IMR-90 (cell line): ENCODE results near the gene ITSN1. TPM values are rescaled to one million over a fixed set of nuclear protein-coding genes. Genes with fewer than 3 reads are reported as not detected.

ENCODE experiments used
- ATAC-seq: fragments of 200-7000 bp; cut with Tn5 transposase; 2 replicates; pipeline ENCODE4 v1.9.1; 2020; ENCODE audit warnings: low read depth, mild to moderate bottlenecking, moderate library complexity
- BruUV-seq: library from RNA; stranded (reverse); fragments of 400-500 nt; replicated peaks from 2 replicates; lab custom pipeline; 2021; lab: Mats Ljungman, UMichigan
- CTCF ChIA-PET: fragments of 300-600 bp; formaldehyde crosslinking; extraction: SDS; loops from one replicate; lab custom pipeline; 2021; ENCODE audit warnings: antibody characterized with exemption; lab: Yijun Ruan, JAX
- POLR2A ChIA-PET: fragments of 300-600 bp; sonication (Branson Sonifier 250); formaldehyde crosslinking; loops from one replicate; lab custom pipeline; 2022; ENCODE audit warnings: antibody characterized with exemption; ENCODE audit not compliant: unreplicated experiment; lab: Charles Lee
- DNase-seq: peaks from one replicate; pipeline ENCODE4 v3.0.0; 2013
- H2AFZ ChIP-seq: replicated peaks from 2 replicates; pipeline ENCODE3; 2013; ENCODE audit warnings: low read length, mild to moderate bottlenecking; ENCODE audit not compliant: poor library complexity
- H2AK5ac ChIP-seq: 2 replicates; pipeline ENCODE4 v1.6.1; 2013; ENCODE audit warnings: low read depth, low read length, inconsistent platforms
- H2AK9ac ChIP-seq: replicated peaks from 2 replicates; pipeline ENCODE3; 2013; ENCODE audit warnings: mild to moderate bottlenecking, low read depth, low read length, moderate library complexity; ENCODE audit not compliant: poor library complexity
- H2BK120ac ChIP-seq: 2 replicates; pipeline ENCODE4 v1.6.1; 2013; ENCODE audit warnings: low read depth, low read length, inconsistent platforms
- H2BK15ac ChIP-seq: 3 replicates; pipeline ENCODE4 v1.6.1; 2013; ENCODE audit warnings: low read depth, low read length, inconsistent platforms
- H2BK20ac ChIP-seq: 2 replicates; pipeline ENCODE4 v1.6.1; 2013; ENCODE audit warnings: low read depth, mild to moderate bottlenecking, inconsistent platforms, low read length, moderate library complexity
- H2BK5ac ChIP-seq: 2 replicates; pipeline ENCODE4 v1.6.1; 2013; ENCODE audit warnings: mild to moderate bottlenecking, low read depth, low read length, inconsistent platforms; ENCODE audit not compliant: poor library complexity, severe bottlenecking
- H3K14ac ChIP-seq: replicated peaks from 2 replicates; pipeline ENCODE4 v1.6.1; 2013; ENCODE audit warnings: low read depth, low read length, inconsistent platforms
- H3K18ac ChIP-seq: 2 replicates; pipeline ENCODE4 v1.6.1; 2013; ENCODE audit warnings: low read depth, low read length, control low read depth
- H3K23ac ChIP-seq: 2 replicates; pipeline ENCODE4 v1.6.1; 2013; ENCODE audit warnings: low read depth, low read length, inconsistent platforms
- H3K27ac ChIP-seq: 2 replicates; pipeline ENCODE4 v1.5.1; 2013; ENCODE audit warnings: mild to moderate bottlenecking, control low read depth, low read length; ENCODE audit not compliant: insufficient read depth
- H3K27me3 ChIP-seq: 2 replicates; pipeline ENCODE4 v1.6.1; 2013; ENCODE audit warnings: low read length; ENCODE audit not compliant: control insufficient read depth, insufficient read depth
- H3K36me3 ChIP-seq: 2 replicates; pipeline ENCODE4 v1.6.1; 2013; ENCODE audit warnings: low read length, mixed read lengths; ENCODE audit not compliant: control insufficient read depth, insufficient read depth
- H3K4ac ChIP-seq: 2 replicates; pipeline ENCODE4 v1.6.1; 2013; ENCODE audit warnings: low read depth, low read length, inconsistent platforms
- H3K4me1 ChIP-seq: 2 replicates; pipeline ENCODE4 v1.6.1; 2013; ENCODE audit warnings: low read length, mixed read lengths; ENCODE audit not compliant: control insufficient read depth, insufficient read depth
- H3K4me2 ChIP-seq: 2 replicates; pipeline ENCODE4 v1.6.1; 2013; ENCODE audit warnings: low read depth, mild to moderate bottlenecking, control low read depth, low read length, moderate library complexity
- H3K4me3 ChIP-seq: 2 replicates; pipeline ENCODE4 v1.5.1; 2013; ENCODE audit warnings: low read depth, mild to moderate bottlenecking, control low read depth, low read length, moderate library complexity; ENCODE audit not compliant: insufficient read depth
- H3K56ac ChIP-seq: 2 replicates; pipeline ENCODE4 v1.6.1; 2013; ENCODE audit warnings: low read length, inconsistent platforms; ENCODE audit not compliant: insufficient read depth; ENCODE audit errors: extremely low read depth
- H3K79me1 ChIP-seq, 2 experiments: 2 replicates each; pipeline ENCODE4 v1.6.1; 2013; ENCODE audit warnings: low read length in 2 of 2, inconsistent platforms in 1 of 2, low read depth in 1 of 2
- H3K9ac ChIP-seq: 2 replicates; pipeline ENCODE4 v1.6.1; 2013; ENCODE audit warnings: low read depth, low read length, control low read depth
- H3K9me1 ChIP-seq: 2 replicates; pipeline ENCODE4 v1.6.1; 2013; ENCODE audit warnings: low read length, inconsistent platforms; ENCODE audit not compliant: insufficient read depth
- H3K9me3 ChIP-seq: 2 replicates; pipeline ENCODE4 v1.6.1; 2013; ENCODE audit warnings: low read length; ENCODE audit not compliant: control insufficient read depth, insufficient read depth
- H4K20me1 ChIP-seq: 2 replicates; pipeline ENCODE4 v1.6.1; 2013; ENCODE audit warnings: low read length, inconsistent platforms; ENCODE audit not compliant: insufficient read depth
- H4K5ac ChIP-seq: 2 replicates; pipeline ENCODE4 v1.6.1; 2013; ENCODE audit warnings: mild to moderate bottlenecking, low read depth, low read length, control low read depth
- H4K8ac ChIP-seq, 2 experiments: 2 replicates each; pipeline ENCODE4 v1.6.1; 2013; ENCODE audit warnings: low read depth in 2 of 2, low read length in 2 of 2, control low read depth in 1 of 2, inconsistent platforms in 1 of 2
- H4K91ac ChIP-seq: 2 replicates; pipeline ENCODE4 v1.6.1; 2013; ENCODE audit warnings: low read depth, low read length, inconsistent platforms; ENCODE audit not compliant: insufficient read depth
- CEBPB ChIP-seq: IDR thresholded peaks from 2 replicates; pipeline ENCODE4 v1.6.1; 2012; ENCODE audit warnings: low read depth, low read length, improper control_type of control experiment
- CHD1 ChIP-seq: IDR thresholded peaks from 2 replicates; pipeline ENCODE4 v1.6.1; 2012; ENCODE audit warnings: low read depth, low read length, improper control_type of control experiment
- ELK1 ChIP-seq: fragments of 150-350 bp; IDR thresholded peaks from 2 replicates; pipeline ENCODE4 v1.6.1; 2016; ENCODE audit warnings: low read depth, mild to moderate bottlenecking, low read length, moderate library complexity, borderline replicate concordance
- FOS ChIP-seq: fragments of 150-350 bp; IDR thresholded peaks from 2 replicates; pipeline ENCODE4 v1.6.1; 2016; ENCODE audit warnings: low read depth, low read length
- NFE2L2 ChIP-seq: fragments of 150-350 bp; IDR thresholded peaks from 2 replicates; pipeline ENCODE4 v1.6.1; 2016; ENCODE audit warnings: low read depth, mild to moderate bottlenecking, low read length
- RAD21 ChIP-seq: IDR thresholded peaks from 2 replicates; pipeline ENCODE4 v1.6.1; 2012; ENCODE audit warnings: low read length, improper control_type of control experiment
- RFX5 ChIP-seq: IDR thresholded peaks from 2 replicates; pipeline ENCODE4 v1.8.0; 2012; ENCODE audit warnings: low read depth, mild to moderate bottlenecking, low read length, moderate library complexity
- WGBS, 2 experiments: methylation state at CpG; one replicate each; pipeline versions ENCODE4 v1.1.5 to v1.1.7; 2013; ENCODE audit warnings: missing lambda C conversion rate in 2 of 2; ENCODE audit not compliant: insufficient read length in 1 of 2; ENCODE audit errors: extremely low coverage in 2 of 2; 5-methylcytosine and 5-hydroxymethylcytosine counted together
- dilution Hi-C: fragments of 300-500 bp; cut with HindIII; formaldehyde crosslinking; loops from one replicate; pipeline ENCODE4 v1.14.3; 2018; ENCODE audit warnings: low sequenced_read_pairs; ENCODE audit not compliant: unreplicated experiment
- in situ Hi-C: fragments of 300-500 bp; cut with MboI; formaldehyde crosslinking; loops from 3 replicates; pipeline ENCODE4 v1.14.3; 2019; ENCODE audit warnings: low sequenced_read_pairs, inconsistent platforms, mixed read lengths
- intact Hi-C: fragments of 100-400 bp; cut with micrococcal nuclease; formaldehyde crosslinking; loops from 2 replicates; pipeline ENCODE4 v1.10.0; 2022
- polyA plus RNA-seq, 3 experiments: library from polyadenylated mRNA; depleted of rRNA; stranded (reverse); fragments of >200 nt; gene quantifications; 2 replicates each; pipeline ENCODE4 v1.2.3, GENCODE V29; 2012; ENCODE audit warnings: low replicate concordance in 1 of 3
- total RNA-seq: library from RNA; depleted of rRNA; stranded (reverse); fragments of >200 nt; gene quantifications from 2 replicates; pipeline ENCODE4 v1.2.3, GENCODE V29; 2012
- TF ChIP-seq, protein P1 (sequence below): conservative IDR thresholded peaks from 2 replicates; pipeline ENCODE4 v1.5.1; 2012; ENCODE audit warnings: mild to moderate bottlenecking, low read depth, low read length, improper control_type of control experiment

The ITSN1 gene
- total and polyA plus RNA-seq, 2 of the 4 experiments (the other 2 are of a cell fraction) = 45.4 to 62.0 TPM

- ChIA-PET CTCF (interaction anchor here (0.6 kb wide), 1 partner anchor 16 kb away, joined by 4 read pairs; no protein-coding TSS in a partner anchor), POLR2A (no interaction called here)
- Histone ChIP-seq H2AFZ (no peak overlapping the region), H3K4me2 (no peak overlapping the region), H3K4me1 (no peaks in the 10 kb centered on the region), H2AK9ac (no peak overlapping the region), H2BK15ac (no peak overlapping the region), H3K27ac (no peak overlapping the region), H3K56ac (no peak overlapping the region), H3K79me1 (peaks cover 3 to 6% of the 10 kb centered on the region in 2 experiments; a peak in 1 of 4 replicates), H2AK5ac (no peak overlapping the region), H3K36me3 (peaks cover 24% of the 10 kb centered on the region), H3K18ac (no peak overlapping the region), H4K91ac (no peak overlapping the region), H2BK20ac (no peak overlapping the region), H3K9me3 (no peaks in the 10 kb centered on the region), H3K9ac (no peak overlapping the region), H3K4ac (no peak overlapping the region), H2BK5ac (no peak overlapping the region), H3K27me3 (no peaks in the 10 kb centered on the region), H4K20me1 (no peaks in the 10 kb centered on the region), H3K9me1 (peaks cover 3% of the 10 kb centered on the region; the same call in 1 of the 2 replicates), H3K4me3 (no peak overlapping the region), H4K5ac (no peak overlapping the region), H2BK120ac (no peak overlapping the region), H3K14ac (no peak overlapping the region), H3K23ac (no peak overlapping the region), H4K8ac (no peak overlapping the region)
- dilution Hi-C loops (no loop called here), in situ Hi-C loops (no loop called here), intact Hi-C loops (no loop called here)
- no TSS peak for BruUV-seq
- no peak for TF ChIP-seq RFX5
- TF ChIP-seq CEBPB = no peak
- TF ChIP-seq FOS = no peak
- TF ChIP-seq, protein P1, sequence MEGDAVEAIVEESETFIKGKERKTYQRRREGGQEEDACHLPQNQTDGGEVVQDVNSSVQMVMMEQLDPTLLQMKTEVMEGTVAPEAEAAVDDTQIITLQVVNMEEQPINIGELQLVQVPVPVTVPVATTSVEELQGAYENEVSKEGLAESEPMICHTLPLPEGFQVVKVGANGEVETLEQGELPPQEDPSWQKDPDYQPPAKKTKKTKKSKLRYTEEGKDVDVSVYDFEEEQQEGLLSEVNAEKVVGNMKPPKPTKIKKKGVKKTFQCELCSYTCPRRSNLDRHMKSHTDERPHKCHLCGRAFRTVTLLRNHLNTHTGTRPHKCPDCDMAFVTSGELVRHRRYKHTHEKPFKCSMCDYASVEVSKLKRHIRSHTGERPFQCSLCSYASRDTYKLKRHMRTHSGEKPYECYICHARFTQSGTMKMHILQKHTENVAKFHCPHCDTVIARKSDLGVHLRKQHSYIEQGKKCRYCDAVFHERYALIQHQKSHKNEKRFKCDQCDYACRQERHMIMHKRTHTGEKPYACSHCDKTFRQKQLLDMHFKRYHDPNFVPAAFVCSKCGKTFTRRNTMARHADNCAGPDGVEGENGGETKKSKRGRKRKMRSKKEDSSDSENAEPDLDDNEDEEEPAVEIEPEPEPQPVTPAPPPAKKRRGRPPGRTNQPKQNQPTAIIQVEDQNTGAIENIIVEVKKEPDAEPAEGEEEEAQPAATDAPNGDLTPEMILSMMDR = no peak
- no peak for TF ChIP-seq CHD1
- TF ChIP-seq ELK1 = no peak
- no peak for TF ChIP-seq RAD21
- no peak for TF ChIP-seq NFE2L2
- WGBS, 2 experiments = no CpG with 5 or more reads among the region's 2 CpGs
- ATAC-seq (no peak), DNase-seq (no peak)
Measured at GRCh38 chr21:33794596-33794995, 152.3 kb downstream of the ITSN1 start.
